PC-9 (cell line): ENCODE results near the gene CYGB. TPM values are rescaled to one million over a fixed set of nuclear protein-coding genes. Genes with fewer than 3 reads are reported as not detected.

Source experiments
- BruUV-seq: library from RNA; stranded (reverse); fragments of 400-500 nt; replicated peaks from 2 replicates; lab custom pipeline; 2021; lab: Mats Ljungman, UMichigan
- CTCF ChIA-PET: fragments of 300-600 bp; sonication (Branson Sonifier 250); formaldehyde crosslinking; loops from one replicate; lab custom pipeline; 2022; ENCODE audit warnings: antibody characterized with exemption; lab: Charles Lee
- POLR2A ChIA-PET: fragments of 300-600 bp; sonication (Branson Sonifier 250); formaldehyde crosslinking; loops from one replicate; lab custom pipeline; 2022; ENCODE audit warnings: antibody characterized with exemption; ENCODE audit not compliant: unreplicated experiment; lab: Charles Lee
- DNase-seq, 2 experiments: peaks; one replicate each; pipeline versions ENCODE4 v3.0.0 to v3.0.0-alpha.2; 2015 to 2022; ENCODE audit warnings: mixed read lengths in 1 of 2
- H2AFZ ChIP-seq: fragments of 200-600 bp; sonication (generic); 2 replicates; pipeline ENCODE4 v1.8.1; 2017; ENCODE audit warnings: antibody characterized with exemption
- H3F3A ChIP-seq: fragments of 200-600 bp; sonication (generic); 2 replicates; pipeline ENCODE4 v1.8.1; 2017; ENCODE audit warnings: antibody characterized with exemption, mild to moderate bottlenecking, low read depth; ENCODE audit not compliant: insufficient read depth
- H3K27ac ChIP-seq: fragments of 200-600 bp; sonication (generic); 2 replicates; pipeline ENCODE4 v1.6.1; 2016; ENCODE audit warnings: mixed run types
- H3K27me3 ChIP-seq: fragments of 200-600 bp; sonication (generic); 2 replicates; pipeline ENCODE4 v1.6.1; 2016; ENCODE audit warnings: low read depth, mixed run types; ENCODE audit not compliant: insufficient read depth
- H3K36me3 ChIP-seq: fragments of 200-600 bp; sonication (generic); 2 replicates; pipeline ENCODE4 v1.6.1; 2016; ENCODE audit warnings: low read depth, mixed run types
- H3K4me1 ChIP-seq: fragments of 200-600 bp; sonication (generic); replicated peaks from 2 replicates; pipeline ENCODE4 v1.6.1; 2016; ENCODE audit warnings: mixed run types; ENCODE audit not compliant: insufficient read depth
- H3K4me2 ChIP-seq: fragments of 200-600 bp; sonication (generic); 2 replicates; pipeline ENCODE4 v1.6.1; 2017; ENCODE audit warnings: mixed run types
- H3K4me3 ChIP-seq: fragments of 200-600 bp; sonication (generic); 2 replicates; pipeline ENCODE4 v1.6.1; 2016; ENCODE audit warnings: mixed run types
- H3K79me2 ChIP-seq: fragments of 200-600 bp; sonication (generic); 2 replicates; pipeline ENCODE4 v1.6.1; 2017; ENCODE audit warnings: low read depth, mixed run types
- H3K9me2 ChIP-seq: fragments of 200-600 bp; sonication (generic); 2 replicates; pipeline ENCODE4 v1.8.1; 2017; ENCODE audit warnings: mild to moderate bottlenecking; ENCODE audit not compliant: insufficient read depth
- H3K9me3 ChIP-seq: fragments of 200-600 bp; sonication (generic); 2 replicates; pipeline ENCODE4 v1.8.1; 2016; ENCODE audit warnings: low read depth; ENCODE audit not compliant: insufficient read depth
- H4K20me1 ChIP-seq: fragments of 200-600 bp; sonication (generic); 2 replicates; pipeline ENCODE4 v1.8.1; 2017; ENCODE audit not compliant: insufficient read depth
- EZH2 ChIP-seq: fragments of 200-600 bp; sonication (generic); IDR thresholded peaks from 2 replicates; pipeline ENCODE4 v1.8.0; 2017; ENCODE audit warnings: antibody characterized with exemption, low read depth
- intact Hi-C: fragments of 100-400 bp; cut with micrococcal nuclease; formaldehyde crosslinking; loops from one replicate; pipeline ENCODE4 v1.10.0; 2022; ENCODE audit not compliant: unreplicated experiment
- total RNA-seq: library from RNA; stranded (reverse); gene quantifications from 2 replicates; pipeline ENCODE4 v1.2.3, GENCODE V29; 2021
- TF ChIP-seq, protein P1 (sequence below): fragments of 200-600 bp; sonication (generic); conservative IDR thresholded peaks from 2 replicates; pipeline ENCODE4 v1.6.1; 2017; ENCODE audit warnings: mixed run types, antibody characterized with exemption, mild to moderate bottlenecking, moderate library complexity

CYGB gene
- total RNA-seq, 1 experiment from 2014 or later: 1.1 TPM

DNA sequence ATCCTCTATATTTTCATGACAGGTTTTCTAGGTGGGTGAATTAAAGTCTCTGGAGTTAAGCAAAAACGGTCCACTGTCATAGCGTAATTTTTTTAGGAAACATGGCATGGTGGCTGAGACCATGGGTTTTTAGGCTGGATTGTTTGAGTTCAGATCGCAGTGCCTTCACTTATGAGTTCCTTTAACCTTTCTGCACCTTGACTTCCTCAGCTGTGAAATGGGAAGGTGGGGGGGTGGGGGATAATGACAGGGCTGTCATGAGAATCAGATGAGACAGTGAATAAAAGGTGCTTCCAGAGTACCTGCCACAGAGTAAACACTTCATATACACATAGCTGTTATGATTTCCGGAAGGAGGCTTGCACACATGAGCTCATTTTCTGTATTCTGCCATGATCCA, 14.2 kb upstream of the CYGB start:
- peak overlapping the region; percentile 45; the same call in 1 of the 2 replicates for H3K4me2 ChIP-seq
- POLR2A ChIA-PET: no interaction called here
- H3K4me3 ChIP-seq: no peak overlapping the region
- H2AFZ ChIP-seq: no peak overlapping the region
- peaks cover 3% of the 10 kb centered on the region; the same call in 1 of the 2 replicates for H3K79me2 ChIP-seq
- CTCF ChIA-PET: no interaction called here
- no peaks in the 10 kb centered on the region for H4K20me1 ChIP-seq
- no peak for DNase-seq
- TF ChIP-seq EZH2: no peak
- TF ChIP-seq, protein P1, sequence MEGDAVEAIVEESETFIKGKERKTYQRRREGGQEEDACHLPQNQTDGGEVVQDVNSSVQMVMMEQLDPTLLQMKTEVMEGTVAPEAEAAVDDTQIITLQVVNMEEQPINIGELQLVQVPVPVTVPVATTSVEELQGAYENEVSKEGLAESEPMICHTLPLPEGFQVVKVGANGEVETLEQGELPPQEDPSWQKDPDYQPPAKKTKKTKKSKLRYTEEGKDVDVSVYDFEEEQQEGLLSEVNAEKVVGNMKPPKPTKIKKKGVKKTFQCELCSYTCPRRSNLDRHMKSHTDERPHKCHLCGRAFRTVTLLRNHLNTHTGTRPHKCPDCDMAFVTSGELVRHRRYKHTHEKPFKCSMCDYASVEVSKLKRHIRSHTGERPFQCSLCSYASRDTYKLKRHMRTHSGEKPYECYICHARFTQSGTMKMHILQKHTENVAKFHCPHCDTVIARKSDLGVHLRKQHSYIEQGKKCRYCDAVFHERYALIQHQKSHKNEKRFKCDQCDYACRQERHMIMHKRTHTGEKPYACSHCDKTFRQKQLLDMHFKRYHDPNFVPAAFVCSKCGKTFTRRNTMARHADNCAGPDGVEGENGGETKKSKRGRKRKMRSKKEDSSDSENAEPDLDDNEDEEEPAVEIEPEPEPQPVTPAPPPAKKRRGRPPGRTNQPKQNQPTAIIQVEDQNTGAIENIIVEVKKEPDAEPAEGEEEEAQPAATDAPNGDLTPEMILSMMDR: no peak
- intact Hi-C loops: no loop called here
- no TSS peak for BruUV-seq
- H3K4me1 ChIP-seq: peaks cover 18% of the 10 kb centered on the region
- no peaks in the 10 kb centered on the region for H3K27me3 ChIP-seq
- no peaks in the 10 kb centered on the region for H3K9me3 ChIP-seq
- H3K27ac ChIP-seq: peak overlapping the region; percentile 38
- peaks cover 18% of the 10 kb centered on the region for H3F3A ChIP-seq
- H3K36me3 ChIP-seq: no peaks in the 10 kb centered on the region
- no peaks in the 10 kb centered on the region for H3K9me2 ChIP-seq

- H3K4me3 ChIP-seq: no peak overlapping the region
- no TSS peak for BruUV-seq
- no peaks in the 10 kb centered on the region for H3K27me3 ChIP-seq
- H3F3A ChIP-seq: peaks cover 18% of the 10 kb centered on the region
- POLR2A ChIA-PET: interaction anchor here (0.7 kb wide), 1 partner anchor 23 kb away, joined by 3 read pairs; no protein-coding TSS in a partner anchor
- no peaks in the 10 kb centered on the region for H4K20me1 ChIP-seq
- CTCF ChIA-PET: no interaction called here
- H3K27ac ChIP-seq: peak overlapping the region; percentile 38
- no peaks in the 10 kb centered on the region for H3K9me2 ChIP-seq
- no peaks in the 10 kb centered on the region for H3K9me3 ChIP-seq
- H3K4me1 ChIP-seq: peaks cover 15% of the 10 kb centered on the region
- peak in 1 of 2 experiments; percentile 55 for DNase-seq
- no peak overlapping the region for H2AFZ ChIP-seq
- no peaks in the 10 kb centered on the region for H3K79me2 ChIP-seq
- no peak for TF ChIP-seq EZH2
- TF ChIP-seq, protein P1: no peak
- intact Hi-C loops: no loop called here
- peak overlapping the region; percentile 45 for H3K4me2 ChIP-seq
- no peaks in the 10 kb centered on the region for H3K36me3 ChIP-seq
Measured at GRCh38 chr17:76550712-76551615, 13.5 kb upstream of the CYGB start.

- ChIA-PET CTCF (no interaction called here), POLR2A (interaction anchor here (0.7 kb wide), 2 partner anchors 9 to 96 kb away, joined by 4 read pairs; no protein-coding TSS in a partner anchor)
- Histone ChIP-seq H4K20me1 (no peaks in the 10 kb centered on the region), H3K79me2 (no peaks in the 10 kb centered on the region), H3K27ac (no peak overlapping the region), H2AFZ (no peak overlapping the region), H3K36me3 (no peaks in the 10 kb centered on the region), H3K9me2 (no peaks in the 10 kb centered on the region), H3K27me3 (no peaks in the 10 kb centered on the region), H3K4me3 (no peak overlapping the region), H3K4me1 (peaks cover 15% of the 10 kb centered on the region), H3F3A (peaks cover 18% of the 10 kb centered on the region), H3K9me3 (no peaks in the 10 kb centered on the region), H3K4me2 (no peak overlapping the region)
- TF ChIP-seq EZH2: no peak
- TF ChIP-seq, protein P1: no peak
- intact Hi-C loops: no loop called here
- no peak for DNase-seq
- BruUV-seq: no TSS peak
Measured at GRCh38 chr17:76549539-76549938, 12.0 kb upstream of the CYGB start.
